GM18519 (cell line): ENCODE results near the gene SLC1A2.

Experiments used
- ATAC-seq: cut with Tn5 transposase; IDR thresholded peaks from one replicate; pipeline ENCODE4 v1.9.1; 2021; ENCODE audit warnings: mild to moderate bottlenecking, moderate library complexity; ENCODE audit not compliant: unreplicated experiment, low FRiP score

The SLC1A2 gene

GRCh38 chr11:35330931-35331330, 88.4 kb downstream of the SLC1A2 start:
- peak; percentile 51 for ATAC-seq

DNA sequence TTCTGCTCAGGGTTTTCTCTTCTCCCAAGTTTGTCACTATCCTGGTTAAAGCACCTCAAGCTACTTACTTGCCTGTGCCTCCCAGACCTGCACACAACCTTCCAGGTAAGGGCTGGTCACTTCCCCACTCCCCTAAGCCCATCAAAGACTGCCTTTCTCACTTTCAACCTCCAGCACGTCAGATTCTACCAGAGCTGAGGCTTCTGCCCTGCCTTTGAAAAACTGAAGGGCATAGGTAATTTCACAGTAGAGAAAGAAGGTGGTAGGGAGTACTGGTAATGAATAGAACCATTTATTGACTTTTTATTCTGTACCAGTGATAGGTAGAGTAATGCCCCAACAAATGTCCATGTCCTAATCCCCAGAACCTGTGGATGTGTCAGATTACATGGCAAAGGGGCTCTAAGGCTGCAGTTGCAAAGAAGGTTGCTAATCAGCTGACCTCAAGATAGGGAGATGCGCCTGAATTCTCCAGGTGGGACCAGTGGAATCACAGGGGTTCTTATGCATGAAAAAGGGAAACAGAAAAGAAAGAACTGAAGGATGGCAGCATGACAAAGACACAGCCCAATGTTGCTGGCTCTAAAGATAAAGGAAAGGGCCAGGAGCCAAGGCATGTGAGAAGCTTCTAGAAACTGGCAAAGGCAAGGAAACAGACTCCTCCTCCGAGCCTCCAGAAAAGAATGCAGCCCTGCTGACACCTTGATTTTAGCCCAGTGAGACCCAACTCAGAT, 89.0 kb downstream of the SLC1A2 start:
- no peak for ATAC-seq

DNA sequence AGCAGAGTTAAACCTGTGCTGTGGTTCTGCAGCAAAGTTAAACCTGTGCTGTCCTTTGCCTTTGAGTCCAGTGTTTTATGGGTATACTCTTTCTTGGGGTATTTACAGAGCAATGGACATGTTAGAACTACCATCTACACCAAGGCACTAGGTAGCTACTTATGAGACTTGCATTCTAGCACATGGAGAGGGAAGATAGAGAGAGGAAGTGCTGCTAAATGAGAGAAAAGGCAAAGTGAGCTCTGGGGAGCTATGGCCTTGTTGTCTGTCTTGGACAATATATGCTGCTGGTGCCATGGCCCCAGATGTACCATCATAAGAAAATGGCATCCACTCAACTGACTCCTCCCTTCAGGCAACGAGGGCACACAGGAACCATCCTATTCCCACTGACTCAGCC, 91.5 kb downstream of the SLC1A2 start:
- no peak for ATAC-seq

DNA sequence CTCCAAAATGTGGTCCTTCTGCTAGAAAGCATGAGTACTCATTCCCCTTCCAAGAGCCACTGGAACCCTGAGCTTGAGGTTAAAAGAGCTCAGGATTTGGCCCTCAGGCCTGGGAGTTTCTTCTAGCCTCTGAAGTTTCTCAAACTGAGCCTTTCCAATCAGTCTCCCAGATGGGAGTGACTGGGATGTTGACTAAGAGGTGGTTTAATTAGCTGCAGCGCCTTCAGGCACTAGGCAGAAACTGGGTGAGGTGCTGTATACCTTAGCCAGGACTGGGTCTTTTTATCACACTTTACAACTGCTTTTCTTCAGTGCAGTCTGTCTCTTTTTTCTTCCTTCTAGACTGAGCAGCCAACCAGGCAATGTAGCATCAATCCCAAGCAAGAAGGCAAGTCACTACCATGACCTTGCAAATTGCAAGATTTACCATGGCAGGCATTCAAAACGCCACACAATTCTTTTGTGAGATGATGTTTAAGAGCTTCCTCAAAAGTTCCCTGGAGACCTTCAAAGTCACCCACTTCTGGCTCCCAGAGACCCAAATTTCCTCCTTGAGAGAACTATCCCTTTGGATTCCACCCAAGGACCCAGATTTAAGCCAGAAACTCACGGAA, 93.0 kb downstream of the SLC1A2 start:
- ATAC-seq = no peak

GRCh38 chr11:35324981-35325380, 94.4 kb downstream of the SLC1A2 start:
- no peak for ATAC-seq

DNA sequence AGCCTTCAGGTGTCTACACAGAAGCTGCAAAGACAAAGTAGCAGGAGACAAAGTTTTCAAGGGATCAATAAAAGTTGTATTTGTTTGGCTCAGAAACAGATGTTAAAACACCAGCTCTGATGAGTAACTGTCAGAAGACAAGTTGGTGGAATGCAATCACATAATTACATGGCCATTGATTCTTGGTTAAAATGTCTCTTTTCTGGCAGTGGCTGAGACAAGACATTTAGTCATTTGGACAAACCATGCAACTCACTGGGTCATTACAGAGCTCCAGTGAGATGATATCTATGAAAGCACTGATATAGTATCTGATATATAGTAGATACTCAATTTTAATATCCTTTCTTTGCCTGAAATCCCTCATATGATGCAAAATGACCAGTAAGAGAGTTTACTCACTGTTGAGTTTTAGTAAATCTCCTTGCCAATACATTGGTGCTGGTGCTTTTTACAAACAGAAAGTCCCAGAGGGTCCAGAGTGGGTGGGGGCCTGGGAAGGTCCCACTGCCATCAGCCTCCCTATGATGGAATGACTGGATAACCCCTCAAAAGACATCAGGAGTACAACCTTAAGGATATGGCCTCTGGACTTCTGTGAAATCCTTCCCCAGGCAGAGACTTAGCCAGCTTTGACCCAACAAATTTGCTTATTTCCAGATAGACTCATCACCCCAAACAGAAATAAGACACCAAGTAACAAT, 95.0 kb downstream of the SLC1A2 start:
- no peak for ATAC-seq

DNA sequence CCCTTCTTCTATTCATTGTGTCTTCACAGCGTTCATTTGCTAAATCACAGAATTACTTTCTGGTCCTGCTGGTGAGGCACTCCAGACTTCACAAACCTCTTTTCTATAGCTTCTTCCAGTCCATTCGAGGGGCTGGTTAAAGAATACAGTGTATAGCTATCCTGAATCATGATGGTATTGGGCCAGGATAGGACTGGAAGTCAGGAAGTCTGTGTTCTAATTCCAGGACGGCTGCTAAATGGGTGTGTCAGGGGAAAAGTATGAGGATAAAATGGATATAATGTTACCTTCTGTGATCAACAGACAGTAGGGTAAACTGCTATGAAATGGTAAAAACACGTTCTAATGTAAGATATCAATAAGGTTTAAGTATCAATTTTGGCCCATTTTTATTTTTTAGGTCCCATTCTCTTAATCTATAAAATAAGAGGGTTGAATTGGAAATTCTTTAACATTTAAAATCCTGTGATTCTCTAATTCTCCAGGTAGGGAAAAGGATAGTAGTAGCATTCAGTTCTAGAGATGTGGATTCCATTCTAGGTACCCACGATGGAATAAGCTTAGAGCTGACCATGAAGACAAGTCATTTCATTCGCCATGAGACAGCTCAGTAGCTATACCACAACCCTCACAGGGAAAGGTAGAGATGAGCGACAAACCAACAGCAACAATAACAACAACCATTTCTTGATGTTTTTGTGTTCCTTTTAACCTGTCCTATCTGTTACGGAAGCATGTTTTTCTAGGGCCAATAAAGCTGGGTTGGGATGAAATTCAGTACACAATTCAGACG, 96.1 kb downstream of the SLC1A2 start:
- no peak for ATAC-seq

GRCh38 chr11:35322318-35322979, 96.9 kb downstream of the SLC1A2 start:
- ATAC-seq = no peak

DNA sequence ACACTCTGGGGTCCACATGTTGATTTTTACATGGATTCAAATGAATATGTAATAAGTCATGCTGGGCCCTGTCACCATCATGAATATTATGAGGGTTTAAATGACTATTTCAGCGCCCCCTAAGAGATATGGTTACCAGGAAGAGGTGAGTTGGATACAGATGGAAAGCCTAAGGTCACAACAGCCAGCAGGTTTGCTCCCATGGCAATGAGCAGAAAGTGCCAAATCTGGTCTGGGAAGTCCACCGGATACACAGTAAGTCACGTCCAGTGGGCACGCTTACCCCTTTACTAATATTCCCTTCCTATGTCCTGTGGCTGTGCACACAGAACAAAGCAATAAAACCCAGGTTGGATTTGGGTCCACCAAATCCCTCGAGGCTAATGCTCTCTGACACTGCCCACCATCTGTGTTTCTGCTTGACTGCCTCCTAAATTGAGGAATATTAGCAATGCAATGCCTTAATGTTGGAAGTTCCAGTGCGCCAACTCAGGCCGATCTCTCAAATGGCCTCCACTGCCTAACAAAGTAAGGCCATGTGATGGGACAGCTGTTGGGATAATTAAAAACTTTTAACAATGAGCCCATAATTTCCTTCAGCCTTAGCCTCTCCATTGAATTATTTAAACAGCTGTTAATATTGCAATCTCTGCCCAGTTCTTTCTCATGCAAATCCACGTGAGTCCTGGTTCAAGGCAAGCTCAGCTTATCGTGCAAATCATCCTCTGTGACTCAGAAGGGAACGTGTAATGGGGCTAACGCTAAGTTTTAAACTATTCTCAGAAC, 97.6 kb downstream of the SLC1A2 start:
- ATAC-seq = no peak

DNA sequence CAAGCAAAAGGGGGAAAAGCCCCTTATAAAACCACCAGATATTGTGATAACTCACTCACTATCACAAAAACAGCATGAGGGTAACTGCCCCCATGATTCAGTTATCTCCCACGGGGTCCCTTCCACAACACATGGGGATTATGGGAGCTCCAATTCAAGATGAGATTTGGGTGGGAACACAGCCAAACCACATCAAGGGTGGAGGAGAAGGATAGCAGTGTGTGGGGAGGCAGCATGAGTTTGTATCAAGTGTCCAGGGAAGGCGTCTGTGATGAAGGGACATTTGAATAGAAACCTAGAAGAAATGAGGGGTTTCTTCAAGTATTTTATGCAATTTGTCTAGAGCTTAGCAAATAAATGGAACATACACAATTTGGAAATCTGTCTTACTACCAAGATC, 98.2 kb downstream of the SLC1A2 start:
- no peak for ATAC-seq

- ATAC-seq = peak; percentile 56
These were observed 100.1 kb downstream of the SLC1A2 start for GRCh38 chr11:35318977-35319925.

- ATAC-seq = no peak
These were observed 101.0 kb downstream of the SLC1A2 start for GRCh38 chr11:35318309-35318708.

DNA sequence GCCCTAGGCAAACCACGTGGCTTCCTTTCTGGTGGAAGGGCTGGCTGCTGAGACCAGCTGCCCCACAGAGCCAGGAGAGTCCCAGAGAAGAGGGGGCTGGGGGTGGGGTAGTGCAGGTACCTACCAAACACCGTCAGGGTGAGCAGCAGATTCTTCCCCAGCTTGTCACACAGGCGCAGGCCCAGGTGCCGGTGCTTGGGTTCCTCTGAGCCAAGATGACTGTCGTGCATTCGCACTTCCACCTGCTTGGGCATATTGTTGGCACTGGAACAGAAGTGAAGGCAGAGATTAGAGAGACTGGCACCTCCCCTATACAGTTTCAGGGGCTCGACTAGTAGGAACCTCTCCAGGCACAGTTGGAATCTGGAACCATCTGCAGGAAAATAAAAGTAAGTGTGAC, 102.1 kb downstream of the SLC1A2 start:
- no peak for ATAC-seq

DNA sequence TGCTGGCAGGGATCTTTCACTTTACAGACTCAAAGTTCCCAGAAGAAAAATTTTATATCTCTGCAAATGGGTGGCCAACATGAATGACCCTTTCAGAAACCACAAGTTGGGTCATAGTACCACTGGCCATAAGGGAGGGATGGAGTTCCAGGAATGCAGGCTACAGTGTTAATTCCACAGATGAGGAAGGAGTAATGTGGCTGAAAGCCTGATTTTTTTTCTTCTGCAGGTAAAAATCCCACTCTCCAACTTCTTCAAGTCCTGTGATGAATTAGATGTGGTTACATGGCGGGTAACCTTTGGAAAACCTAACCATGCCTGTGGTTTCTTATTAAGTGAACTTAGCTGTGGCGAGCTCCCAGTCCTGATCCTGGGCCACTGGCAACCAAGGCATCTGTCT, 103.2 kb downstream of the SLC1A2 start:
- ATAC-seq = no peak

DNA sequence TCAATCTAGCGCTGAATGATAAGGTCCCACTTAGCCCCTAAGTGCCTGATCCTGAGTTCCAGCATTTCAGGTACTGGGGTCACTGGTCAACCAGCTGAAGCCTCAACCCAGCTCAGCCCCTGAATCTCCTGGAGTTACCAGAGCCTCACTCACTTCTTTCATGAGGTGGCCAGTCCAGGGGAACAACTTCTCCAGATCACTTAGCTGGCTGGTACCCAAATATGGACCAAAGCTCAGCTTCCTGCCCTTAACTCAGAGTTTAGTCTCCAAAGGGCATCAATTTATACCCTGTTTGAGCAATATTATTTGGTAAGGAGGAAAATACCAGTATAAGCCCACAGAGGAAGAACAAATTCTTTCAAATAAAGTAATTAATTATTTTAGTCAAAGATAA, 105.6 kb downstream of the SLC1A2 start:
- no peak for ATAC-seq

GRCh38 chr11:35313066-35313759, 106.1 kb downstream of the SLC1A2 start:
- peak; percentile 96 for ATAC-seq

DNA sequence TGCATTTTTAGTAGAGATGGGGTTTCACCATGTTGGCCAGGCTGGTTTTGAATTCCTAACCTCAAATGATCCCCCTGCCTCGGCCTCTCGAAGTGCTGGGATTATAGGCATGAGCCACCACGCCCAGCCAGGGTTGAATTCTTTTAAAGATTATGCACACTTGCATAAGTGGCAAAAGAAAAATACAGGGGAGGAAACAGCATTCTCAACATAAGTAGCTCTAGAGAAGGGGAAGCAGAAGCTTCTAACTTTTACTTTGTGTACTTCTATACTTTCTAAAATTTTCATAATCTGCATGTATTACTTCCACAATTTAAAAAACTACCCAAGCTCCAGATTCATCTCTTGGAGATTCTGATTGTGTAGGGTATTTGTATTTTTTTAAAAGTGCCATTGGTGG, 108.0 kb downstream of the SLC1A2 start:
- ATAC-seq = no peak

GRCh38 chr11:35308157-35308556, 111.2 kb downstream of the SLC1A2 start:
- no peak for ATAC-seq
